Ureter (tissue), 1 donor: Measurements from ENCODE around the gene SCG5. TPM values are rescaled to one million over a fixed set of nuclear protein-coding genes. Genes with fewer than 3 reads are reported as not detected.

ENCODE experiments used
- DNase-seq: peaks from one replicate; pipeline ENCODE4 v3.0.0-alpha.2; 2020; ENCODE audit warnings: low spot score
- total RNA-seq: library from RNA; stranded (reverse); gene quantifications from one replicate; pipeline ENCODE4 v1.2.4, GENCODE V29; 2023
- donor health status: DM: yes; HTN: yes; CAD: no.

SCG5 gene
- total RNA-seq, 1 donor from 2014 or later = 0.81 TPM

DNA sequence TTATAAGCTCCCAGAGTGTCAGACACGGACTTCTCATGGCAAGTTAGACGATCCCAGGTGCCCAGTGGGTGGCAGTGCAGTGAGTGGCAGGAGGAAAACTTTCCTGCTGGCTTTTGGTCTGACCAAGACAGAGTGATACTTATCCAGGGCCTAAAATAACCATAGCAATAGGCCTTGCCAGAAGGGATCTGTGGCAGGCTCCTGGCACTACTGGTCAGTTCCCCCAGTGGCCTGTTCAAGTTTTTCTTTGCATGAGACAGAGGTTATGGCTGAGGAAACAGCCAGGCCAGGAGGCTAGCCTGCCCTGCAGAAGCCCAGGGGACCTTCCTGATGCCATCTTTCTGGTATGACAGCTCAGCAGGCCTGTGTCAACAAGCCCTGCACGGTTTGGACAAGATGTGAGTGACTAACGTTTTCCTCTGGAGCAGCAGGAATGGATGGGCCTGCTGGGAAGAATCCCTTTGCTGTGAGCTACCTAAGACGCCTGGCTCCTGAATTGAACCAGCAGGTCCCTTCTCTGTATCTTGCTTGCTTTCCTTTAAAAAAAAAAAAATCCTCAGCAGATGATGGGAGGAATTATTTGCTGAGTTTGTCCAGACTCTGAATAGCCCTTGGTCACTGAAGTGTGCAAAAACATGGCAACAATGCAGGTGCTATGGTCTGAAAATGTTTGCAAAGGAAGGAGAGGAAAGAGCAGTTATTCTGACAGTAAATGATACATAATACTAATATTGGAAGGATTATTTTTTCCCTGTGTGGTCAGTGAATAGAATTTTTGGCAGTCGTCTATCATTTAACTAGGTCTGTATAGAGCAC is 18.0 kb downstream of the SCG5 start:
- no peak for DNase-seq

DNA sequence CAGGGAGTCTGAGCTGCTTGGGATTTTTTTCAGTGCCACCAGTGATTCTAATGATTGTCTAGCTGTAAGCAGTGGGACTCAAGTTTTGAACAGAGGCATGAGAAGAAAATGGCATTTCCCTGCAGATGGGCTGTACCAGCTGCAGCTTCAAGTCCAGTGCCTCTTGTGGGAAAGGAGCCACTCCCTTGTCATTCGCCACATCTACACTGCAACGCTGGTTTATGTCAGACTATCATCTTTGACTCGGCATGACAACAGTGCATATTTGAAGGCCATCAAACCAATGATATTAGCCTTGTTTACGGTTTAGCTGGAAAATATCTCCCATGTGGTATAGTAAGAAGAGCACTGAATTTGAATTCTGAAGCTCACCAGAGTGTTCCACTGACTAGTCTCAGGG is 22.2 kb downstream of the SCG5 start:
- no peak for DNase-seq

DNA sequence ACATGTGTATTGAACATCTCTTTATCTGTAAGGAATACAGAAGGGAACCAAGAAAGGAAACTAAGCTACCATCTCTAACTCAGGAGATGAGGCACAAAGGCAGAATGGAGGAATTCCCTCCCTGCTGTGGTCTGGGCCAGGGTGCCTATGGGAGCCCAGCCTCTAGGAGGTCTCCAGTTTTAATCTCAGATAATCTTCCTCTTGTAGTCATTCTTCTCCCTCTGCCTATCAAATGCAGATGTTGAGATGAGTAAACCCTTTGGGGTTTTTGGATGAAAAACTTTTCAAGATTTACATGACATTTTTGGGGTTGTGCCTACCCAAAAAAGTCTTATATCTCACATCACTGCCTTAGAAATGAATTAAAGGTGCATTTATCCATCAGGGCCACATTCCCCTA is 23.3 kb downstream of the SCG5 start:
- no peak for DNase-seq

DNA sequence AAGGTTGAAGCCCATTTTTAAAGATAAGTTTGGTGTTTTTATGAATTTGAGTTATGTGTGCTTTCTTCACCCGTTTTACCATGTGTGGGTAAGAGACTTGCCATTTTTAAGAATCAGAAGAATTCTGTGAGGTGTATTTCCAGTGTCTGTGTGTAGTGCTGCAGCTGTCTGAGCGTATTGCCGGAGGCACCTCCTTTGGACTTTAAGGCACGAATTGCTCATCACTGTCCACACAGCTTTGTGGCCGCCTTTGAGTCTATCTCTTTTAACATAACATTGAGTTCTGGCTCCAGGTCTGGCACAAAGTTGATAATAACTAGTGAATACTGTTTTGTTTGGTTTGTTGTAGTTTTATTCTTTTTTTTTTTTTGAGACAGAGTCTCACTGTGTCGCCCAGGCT is 25.8 kb downstream of the SCG5 start:
- no peak for DNase-seq

- DNase-seq = no peak
Observed at GRCh38 chr15:32668942-32669341, 27.4 kb downstream of the SCG5 start.

GRCh38 chr15:32669896-32670611 is 28.5 kb downstream of the SCG5 start:
- no peak for DNase-seq

GRCh38 chr15:32670623-32671022 is 29.1 kb downstream of the SCG5 start:
- DNase-seq = no peak

GRCh38 chr15:32671339-32672325 is 30.1 kb downstream of the SCG5 start:
- no peak for DNase-seq

DNA sequence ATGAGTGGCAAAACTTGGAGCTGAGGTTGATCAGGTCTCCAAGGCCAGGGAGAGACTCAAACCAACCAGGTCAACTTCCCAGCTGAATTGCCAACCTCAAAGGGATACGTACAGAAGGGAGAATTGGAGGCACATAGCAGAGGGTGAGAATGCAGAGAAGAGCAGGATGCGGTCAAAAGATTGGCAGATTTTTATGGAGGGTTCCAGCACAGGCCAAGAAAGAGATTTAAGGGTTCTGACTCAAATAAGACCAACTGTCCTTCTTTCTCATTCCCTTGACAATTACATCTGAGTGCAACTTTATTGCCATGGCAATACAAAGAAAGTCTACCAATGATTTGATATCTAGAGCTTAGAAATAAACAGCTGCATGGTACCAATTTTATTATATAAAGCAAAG is 33.2 kb downstream of the SCG5 start:
- DNase-seq = no peak

- DNase-seq = no peak
Observed at GRCh38 chr15:32675466-32675865, 34.0 kb downstream of the SCG5 start.

DNA sequence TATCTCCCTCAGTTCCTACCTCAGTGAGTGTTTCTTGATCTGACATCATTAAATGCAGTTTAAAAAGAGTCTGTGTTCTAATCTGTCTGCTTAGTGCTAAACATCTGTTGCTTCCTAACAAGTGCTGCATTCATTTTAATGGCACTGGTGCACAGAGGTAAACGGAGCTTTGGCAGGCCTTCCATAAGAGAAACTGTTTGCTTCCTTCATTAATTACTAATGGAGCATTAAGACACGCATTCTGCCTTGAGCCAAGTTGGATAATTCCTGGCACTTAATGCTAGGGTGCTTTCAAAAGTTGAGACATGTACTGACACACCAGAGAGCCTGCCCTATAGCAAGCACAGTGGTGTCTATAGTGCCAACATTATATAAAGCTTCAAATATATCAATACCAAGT is 34.7 kb downstream of the SCG5 start:
- DNase-seq = no peak

DNA sequence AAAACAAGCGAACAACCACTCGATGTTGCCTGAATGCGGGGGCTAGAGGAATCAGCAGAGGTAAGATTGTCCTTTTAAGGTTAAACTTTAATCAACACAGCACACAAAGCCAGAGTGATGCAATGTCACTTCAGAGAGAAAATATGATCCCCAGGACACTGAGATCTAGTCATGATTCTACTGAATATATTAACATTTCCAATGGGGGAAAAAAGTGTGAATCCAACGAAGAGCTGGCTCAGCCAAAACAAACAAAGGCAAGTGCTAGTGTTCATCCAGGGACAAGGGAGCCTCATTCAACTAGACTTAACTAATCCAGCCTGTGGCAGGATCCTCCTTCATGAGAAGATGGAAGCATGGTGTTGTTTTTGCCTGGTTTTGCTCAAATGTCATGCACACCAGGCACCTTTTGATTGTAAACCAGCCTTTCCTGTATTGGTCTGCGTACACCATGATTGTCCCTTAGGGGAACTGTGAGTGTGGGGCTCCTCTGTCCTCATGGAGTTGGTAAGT is 35.8 kb downstream of the SCG5 start:
- no peak for DNase-seq

- DNase-seq = no peak
Observed at GRCh38 chr15:32679298-32679690, 37.8 kb downstream of the SCG5 start.

DNA sequence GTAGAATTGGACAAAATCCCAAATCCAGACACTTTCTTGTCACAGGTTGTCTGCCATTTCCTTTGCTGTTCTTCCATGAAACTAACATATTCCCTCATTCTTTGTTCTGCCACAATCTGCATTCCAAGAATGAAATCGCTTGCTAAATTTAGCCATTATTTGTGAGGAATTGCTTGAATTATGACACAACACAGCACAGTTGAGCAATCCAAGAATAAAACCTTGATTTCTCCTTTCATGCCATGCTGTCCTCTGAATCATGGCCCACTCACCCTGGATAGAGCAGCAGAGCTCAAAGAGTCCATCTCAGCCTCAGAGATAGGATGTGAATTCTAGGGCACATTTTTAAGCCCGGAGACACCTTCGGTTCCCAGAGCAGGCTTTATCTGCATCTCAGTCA is 41.1 kb downstream of the SCG5 start:
- no peak for DNase-seq

DNA sequence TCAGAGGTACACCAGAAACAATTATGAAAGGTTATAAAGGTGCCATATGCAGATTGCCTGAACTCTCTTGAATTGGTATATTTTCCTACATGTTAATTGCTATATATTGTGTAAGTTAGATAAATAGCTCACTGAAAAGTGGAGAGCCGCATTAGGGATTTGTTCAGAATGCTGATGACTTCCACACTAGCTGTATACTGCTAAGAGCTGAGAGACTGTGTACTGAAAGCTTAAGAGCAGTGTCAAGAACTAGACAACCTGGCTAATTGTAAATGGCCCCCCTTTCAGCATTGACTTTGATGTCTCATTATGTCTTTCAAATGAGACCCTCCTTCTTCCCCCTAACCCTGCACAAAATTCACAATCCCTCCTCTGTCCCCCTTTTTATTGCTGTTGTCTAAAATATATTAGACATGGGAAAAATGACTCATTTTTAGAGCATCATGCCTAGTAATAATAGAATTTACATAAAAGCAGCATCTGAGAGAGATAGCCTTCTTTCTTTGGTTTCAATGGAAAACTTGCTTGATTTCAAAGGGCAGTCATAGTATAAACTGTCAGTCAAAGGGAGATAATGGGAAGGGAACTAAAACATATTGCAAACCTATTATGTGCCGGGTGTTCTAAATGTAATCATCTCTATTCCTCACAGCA is 41.6 kb downstream of the SCG5 start:
- no peak for DNase-seq

DNA sequence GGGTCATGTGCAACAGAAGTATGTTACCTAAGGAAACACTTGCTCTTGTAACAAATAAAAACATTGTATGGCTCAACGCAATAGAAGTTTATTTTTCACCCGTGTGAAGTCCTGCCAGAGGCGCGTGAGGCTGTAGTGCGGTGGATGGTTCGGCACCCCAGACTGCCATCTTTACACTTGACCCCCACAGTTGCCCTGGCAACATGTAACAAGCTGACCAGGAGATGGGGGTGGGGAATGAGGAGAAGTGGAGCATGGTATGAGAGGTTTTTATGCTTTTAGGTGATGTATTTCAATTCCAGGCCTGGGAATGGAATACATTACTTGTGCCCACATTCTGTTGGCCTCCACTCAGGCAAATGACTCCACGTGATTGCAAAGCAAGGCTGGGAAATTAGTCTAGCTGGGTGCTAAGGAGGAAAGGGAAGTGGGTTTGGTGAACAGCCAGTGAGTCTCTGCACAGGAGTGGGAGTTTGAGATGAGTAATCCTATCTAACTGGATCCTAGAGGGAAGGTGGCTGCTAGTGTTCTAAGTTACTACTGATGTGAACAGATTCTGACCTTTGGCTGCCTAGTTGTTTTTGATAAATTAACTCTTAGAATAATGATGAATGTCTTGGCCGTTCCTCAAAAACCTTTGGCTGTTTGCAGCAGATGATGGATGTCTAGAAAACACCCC is 42.5 kb downstream of the SCG5 start:
- no peak for DNase-seq

DNA sequence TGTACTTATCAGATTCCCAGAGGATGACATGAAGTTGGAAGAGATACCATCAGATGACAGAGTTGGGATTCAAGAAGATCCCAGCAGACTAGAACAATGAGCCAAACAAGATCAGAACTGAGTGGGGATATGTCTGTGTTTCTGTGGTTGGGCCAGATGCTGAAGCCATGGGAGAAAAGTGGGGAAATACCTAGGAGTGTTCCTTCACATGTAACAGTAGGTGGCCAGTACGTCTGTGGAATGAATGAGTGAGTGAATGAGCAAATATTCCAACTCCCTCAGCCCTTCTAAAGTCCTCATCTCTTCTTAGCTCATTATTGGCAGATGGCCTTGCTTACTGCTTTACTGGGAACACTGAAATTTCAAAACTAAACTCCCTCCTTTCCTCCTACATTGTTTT is 44.1 kb downstream of the SCG5 start:
- no peak for DNase-seq

- DNase-seq = no peak
Observed at GRCh38 chr15:32687556-32687955, 46.0 kb downstream of the SCG5 start.

- no peak for DNase-seq
Observed at GRCh38 chr15:32688151-32688639, 46.7 kb downstream of the SCG5 start.

GRCh38 chr15:32690941-32691688 is 49.6 kb downstream of the SCG5 start:
- no peak for DNase-seq
